ENCODE data around the gene TRAIP.
"Not testable (repeated sequence)": the region's sequence is repeated elsewhere in the genome, so short reads cannot be mapped to it uniquely, and the experiment has no call there.

TRAIP gene

GRCh38 chr3:49790626-49791411 lies 65.5 kb downstream of the TRAIP start:
- DNase-seq = no peak

- no peak for DNase-seq
Measured at GRCh38 chr3:49788056-49788455, 68.3 kb downstream of the TRAIP start.

GRCh38 chr3:49787536-49787935 lies 68.8 kb downstream of the TRAIP start:
- no peak for DNase-seq

GRCh38 chr3:49787182-49787464 lies 69.2 kb downstream of the TRAIP start:
- no peak for DNase-seq

GRCh38 chr3:49786357-49787181 lies 69.8 kb downstream of the TRAIP start, which contains the start of gene IP6K1:
Gene IP6K1, minus strand, starts transcription at chr3:49786542. Its CDS starts 38,502 bp downstream, at chr3:49748040.
- peak; percentile 100 for DNase-seq

GRCh38 chr3:49785565-49786356 lies 70.6 kb downstream of the TRAIP start:
- peak; percentile 21 to 33 for DNase-seq

- not testable (repeated sequence) for DNase-seq
Measured at GRCh38 chr3:49782277-49782676, 74.1 kb downstream of the TRAIP start.

- DNase-seq = no peak
Measured at GRCh38 chr3:49781415-49782199, 74.8 kb downstream of the TRAIP start.

- not testable (repeated sequence) for DNase-seq
Measured at GRCh38 chr3:49780975-49781365, 75.4 kb downstream of the TRAIP start.

- DNase-seq = no peak
Measured at GRCh38 chr3:49780080-49780974, 76.0 kb downstream of the TRAIP start.

- no peak for DNase-seq
Measured at GRCh38 chr3:49779358-49780079, 76.8 kb downstream of the TRAIP start.
